ENCODE data around the gene MAP3K5. TPM values are rescaled to one million over a fixed set of nuclear protein-coding genes. Genes with fewer than 3 reads are reported as not detected.

MAP3K5 gene
- total RNA-seq, 1 donor from 2014 or later = 0.02 TPM

DNA sequence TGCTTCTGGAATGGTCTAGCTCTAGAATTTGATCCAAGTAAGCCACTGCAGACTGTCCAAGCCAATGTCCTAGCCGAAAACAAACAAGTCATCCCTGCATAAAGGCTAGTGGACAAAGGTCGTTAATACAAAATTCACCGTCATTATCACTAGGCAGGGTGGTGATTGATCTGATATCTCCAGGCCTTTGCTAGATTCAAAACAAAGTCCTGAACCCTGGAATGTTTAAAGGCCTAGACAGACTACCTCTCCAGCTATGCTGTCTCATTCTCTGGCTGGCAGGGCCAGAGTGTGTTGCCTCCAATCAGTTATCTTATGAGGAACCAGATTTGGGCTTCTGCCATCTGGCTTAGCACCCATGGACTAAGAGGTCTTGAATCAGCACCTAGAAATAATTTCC is 280.4 kb downstream of the MAP3K5 start:
- Mint-ChIP-seq H3K9me3 (no peaks in the 10 kb centered on the region), H3K4me3 (no peak overlapping the region), H3K27me3 (ENCODE audit: insufficient read depth, low read depth) (peaks cover 2% of the 10 kb centered on the region), H3K27ac (no peak overlapping the region), H3K4me1 (peaks cover 7% of the 10 kb centered on the region), H3K36me3 (no peaks in the 10 kb centered on the region)
- no peak for DNase-seq (ENCODE audit: low spot score)
- Histone ChIP-seq H4K20me1 (ENCODE audit: low read depth) (no peaks in the 10 kb centered on the region), H3K36me3 (no peaks in the 10 kb centered on the region), H3K79me2 (ENCODE audit: low read depth) (no peaks in the 10 kb centered on the region), H3K27ac (no peak overlapping the region), H3K27me3 (no peaks in the 10 kb centered on the region), H3K9ac (no peak overlapping the region), H2AFZ (replicated peaks) (no peak overlapping the region), H3F3A (ENCODE audit: low read depth) (no peaks in the 10 kb centered on the region), H3K4me2 (no peak overlapping the region), H3K4me1 (peaks cover 10% of the 10 kb centered on the region), H3K9me3 (ENCODE audit: low read depth) (no peaks in the 10 kb centered on the region), H3K4me3 (no peak overlapping the region)
- TF ChIP-seq EZH2 (IDR thresholded peaks at IDR 0.05) = no peak
- TF ChIP-seq, protein P1, sequence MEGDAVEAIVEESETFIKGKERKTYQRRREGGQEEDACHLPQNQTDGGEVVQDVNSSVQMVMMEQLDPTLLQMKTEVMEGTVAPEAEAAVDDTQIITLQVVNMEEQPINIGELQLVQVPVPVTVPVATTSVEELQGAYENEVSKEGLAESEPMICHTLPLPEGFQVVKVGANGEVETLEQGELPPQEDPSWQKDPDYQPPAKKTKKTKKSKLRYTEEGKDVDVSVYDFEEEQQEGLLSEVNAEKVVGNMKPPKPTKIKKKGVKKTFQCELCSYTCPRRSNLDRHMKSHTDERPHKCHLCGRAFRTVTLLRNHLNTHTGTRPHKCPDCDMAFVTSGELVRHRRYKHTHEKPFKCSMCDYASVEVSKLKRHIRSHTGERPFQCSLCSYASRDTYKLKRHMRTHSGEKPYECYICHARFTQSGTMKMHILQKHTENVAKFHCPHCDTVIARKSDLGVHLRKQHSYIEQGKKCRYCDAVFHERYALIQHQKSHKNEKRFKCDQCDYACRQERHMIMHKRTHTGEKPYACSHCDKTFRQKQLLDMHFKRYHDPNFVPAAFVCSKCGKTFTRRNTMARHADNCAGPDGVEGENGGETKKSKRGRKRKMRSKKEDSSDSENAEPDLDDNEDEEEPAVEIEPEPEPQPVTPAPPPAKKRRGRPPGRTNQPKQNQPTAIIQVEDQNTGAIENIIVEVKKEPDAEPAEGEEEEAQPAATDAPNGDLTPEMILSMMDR (IDR thresholded peaks at IDR 0.05) = no peak
- TF ChIP-seq EZH2phosphoT487 (IDR thresholded peaks at IDR 0.05) = no peak

DNA sequence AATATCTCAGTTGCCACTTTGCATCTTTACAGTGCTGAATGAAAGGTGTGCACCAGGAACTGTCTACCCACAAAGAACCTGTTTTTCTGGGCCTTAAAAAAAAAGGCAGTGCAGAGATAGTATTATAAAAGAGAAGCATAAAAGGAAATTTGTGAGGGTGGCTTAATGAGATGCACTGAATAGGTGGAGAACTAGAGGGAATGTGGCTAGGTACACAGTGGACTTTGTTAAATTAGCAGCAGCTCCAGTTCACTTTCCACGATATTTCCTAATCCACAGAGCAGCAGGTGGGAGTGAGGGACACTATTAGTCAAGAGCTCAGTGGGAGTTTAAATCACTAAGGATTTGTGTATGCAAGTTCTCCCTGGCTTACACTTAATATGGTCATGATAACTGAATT is 280.9 kb downstream of the MAP3K5 start:
- Histone ChIP-seq H3K4me2 (no peak overlapping the region), H3K27ac (no peak overlapping the region), H3K4me3 (no peak overlapping the region), H3K79me2 (ENCODE audit: low read depth) (no peaks in the 10 kb centered on the region), H3K36me3 (no peaks in the 10 kb centered on the region), H3K9me3 (ENCODE audit: low read depth) (no peaks in the 10 kb centered on the region), H2AFZ (replicated peaks) (no peak overlapping the region), H3K9ac (no peak overlapping the region), H4K20me1 (ENCODE audit: low read depth) (no peaks in the 10 kb centered on the region), H3K27me3 (no peaks in the 10 kb centered on the region), H3K4me1 (peaks cover 12% of the 10 kb centered on the region), H3F3A (ENCODE audit: low read depth) (no peaks in the 10 kb centered on the region)
- Mint-ChIP-seq H3K27me3 (ENCODE audit: insufficient read depth, low read depth) (peaks cover 2% of the 10 kb centered on the region), H3K4me1 (peaks cover 12% of the 10 kb centered on the region), H3K9me3 (no peaks in the 10 kb centered on the region), H3K4me3 (no peak overlapping the region), H3K27ac (no peak overlapping the region), H3K36me3 (no peaks in the 10 kb centered on the region)
- no peak for DNase-seq (ENCODE audit: low spot score)
- TF ChIP-seq, protein P1 (IDR thresholded peaks at IDR 0.05) = no peak
- TF ChIP-seq EZH2 (IDR thresholded peaks at IDR 0.05) = no peak
- TF ChIP-seq EZH2phosphoT487 (IDR thresholded peaks at IDR 0.05) = no peak

DNA sequence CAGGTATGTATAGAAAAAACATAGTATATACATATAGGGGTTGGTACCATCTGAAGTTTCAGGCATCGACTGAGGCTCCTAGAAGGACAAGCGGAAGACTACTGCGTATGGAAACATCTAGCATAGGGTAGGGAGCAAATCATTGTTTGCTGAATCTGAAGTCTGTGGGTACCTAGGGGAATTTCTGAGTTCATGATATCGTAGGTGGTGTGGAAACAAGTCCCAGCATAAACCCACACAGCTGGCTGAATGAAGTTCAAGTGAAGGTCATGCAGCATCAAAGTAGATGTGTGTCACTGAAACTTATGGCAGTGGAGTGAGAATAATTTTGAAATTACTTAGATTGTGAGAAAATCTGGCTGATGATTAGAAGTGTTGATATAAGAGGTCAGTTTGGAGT is 281.5 kb downstream of the MAP3K5 start:
- TF ChIP-seq EZH2 (IDR thresholded peaks at IDR 0.05) (no peak), EZH2phosphoT487 (IDR thresholded peaks at IDR 0.05) (no peak)
- TF ChIP-seq, protein P1 (IDR thresholded peaks at IDR 0.05) = no peak
- Mint-ChIP-seq H3K27ac (no peak overlapping the region), H3K4me1 (peaks cover 14% of the 10 kb centered on the region), H3K4me3 (no peak overlapping the region), H3K36me3 (no peaks in the 10 kb centered on the region), H3K9me3 (no peaks in the 10 kb centered on the region), H3K27me3 (ENCODE audit: insufficient read depth, low read depth) (peaks cover 2% of the 10 kb centered on the region)
- Histone ChIP-seq H3K27ac (no peak overlapping the region), H3K4me2 (no peak overlapping the region), H2AFZ (replicated peaks) (no peak overlapping the region), H3K36me3 (no peaks in the 10 kb centered on the region), H3K79me2 (ENCODE audit: low read depth) (no peaks in the 10 kb centered on the region), H3F3A (ENCODE audit: low read depth) (no peaks in the 10 kb centered on the region), H3K27me3 (no peaks in the 10 kb centered on the region), H4K20me1 (ENCODE audit: low read depth) (no peaks in the 10 kb centered on the region), H3K9me3 (ENCODE audit: low read depth) (no peaks in the 10 kb centered on the region), H3K9ac (no peak overlapping the region), H3K4me3 (no peak overlapping the region), H3K4me1 (peaks cover 12% of the 10 kb centered on the region)
- no peak for DNase-seq (ENCODE audit: low spot score)
